NOMO-1 treated with DMSO at 0.1 percent for 48 hours (cell line): ENCODE data around the gene FHL2.

Experiments
- DNase-seq: peaks from one replicate; lab custom pipeline; 2025; ENCODE audit not compliant: unreplicated experiment; lab: John Stamatoyannopoulos, UW

FHL2 gene

GRCh38 chr2:105399207-105399861, 483 bp upstream of the FHL2 start:
- DNase-seq = no peak

- no peak for DNase-seq
Measured at GRCh38 chr2:105397953-105398335, 907 bp downstream of the FHL2 start.

GRCh38 chr2:105397025-105397722, 1.7 kb downstream of the FHL2 start:
- DNase-seq = no peak

- DNase-seq = no peak
Measured at GRCh38 chr2:105396254-105397024, 2.4 kb downstream of the FHL2 start.

- DNase-seq = no peak
Measured at GRCh38 chr2:105395691-105396090, 3.2 kb downstream of the FHL2 start.

- no peak for DNase-seq
Measured at GRCh38 chr2:105394951-105395611, 3.8 kb downstream of the FHL2 start.

GRCh38 chr2:105393373-105394055, 5.3 kb downstream of the FHL2 start:
- DNase-seq = no peak

- DNase-seq = no peak
Measured at GRCh38 chr2:105391763-105392662, 6.8 kb downstream of the FHL2 start.

GRCh38 chr2:105391058-105391627, 7.7 kb downstream of the FHL2 start:
- no peak for DNase-seq

- DNase-seq = no peak
Measured at GRCh38 chr2:105390454-105390853, 8.4 kb downstream of the FHL2 start.

- no peak for DNase-seq
Measured at GRCh38 chr2:105388971-105389381, 9.9 kb downstream of the FHL2 start.

GRCh38 chr2:105387225-105387624, 11.6 kb downstream of the FHL2 start:
- DNase-seq = no peak

- DNase-seq = no peak
Measured at GRCh38 chr2:105385731-105386540, 12.9 kb downstream of the FHL2 start.

GRCh38 chr2:105384861-105385260, 14.0 kb downstream of the FHL2 start:
- no peak for DNase-seq

GRCh38 chr2:105384216-105384615, 14.6 kb downstream of the FHL2 start:
- DNase-seq = peak; percentile 12

- DNase-seq = peak; percentile 61
Measured at GRCh38 chr2:105383432-105384166, 15.3 kb downstream of the FHL2 start.

- no peak for DNase-seq
Measured at GRCh38 chr2:105382177-105382576, 16.7 kb downstream of the FHL2 start.

- DNase-seq = no peak
Measured at GRCh38 chr2:105381101-105381668, 17.7 kb downstream of the FHL2 start.
